Activated CD4-positive, alpha-beta memory T cell treated with anti-CD3 and anti-CD28 coated beads, Interleukin-2, amount 10 ng/mL, durations not matched to agents 7 days and 5 days (primary cell): Measurements from ENCODE around the gene FAM20C. TPM values are rescaled to one million over a fixed set of nuclear protein-coding genes. Genes with fewer than 3 reads are reported as not detected.

Experiments used
- CTCF ChIA-PET: fragments of 350-600 bp; sonication (Branson Sonifier 250); formaldehyde crosslinking; loops from one replicate; lab custom pipeline; 2021; ENCODE audit warnings: antibody characterized with exemption, inconsistent platforms; lab: Charles Lee
- POLR2A ChIA-PET: fragments of 350-600 bp; sonication (Branson Sonifier 250); formaldehyde crosslinking; loops from one replicate; lab custom pipeline; 2021; ENCODE audit warnings: antibody characterized with exemption; lab: Charles Lee
- DNase-seq: peaks from one replicate; pipeline ENCODE4 v3.0.0-alpha.2; 2020
- H3K27ac Mint-ChIP-seq: one replicate; pipeline ENCODE4 v1.8.0; 2021; ENCODE audit warnings: mild to moderate bottlenecking, mixed read lengths
- H3K27me3 Mint-ChIP-seq: one replicate; pipeline ENCODE4 v1.8.0; 2021; ENCODE audit warnings: mixed read lengths
- H3K36me3 Mint-ChIP-seq: one replicate; pipeline ENCODE4 v1.8.0; 2021; ENCODE audit warnings: low read depth, mixed read lengths
- H3K4me1 Mint-ChIP-seq: one replicate; pipeline ENCODE4 v1.8.0; 2021; ENCODE audit warnings: mixed read lengths
- H3K4me3 Mint-ChIP-seq: one replicate; pipeline ENCODE4 v1.8.0; 2021; ENCODE audit warnings: mild to moderate bottlenecking, mixed read lengths
- H3K9me3 Mint-ChIP-seq: one replicate; pipeline ENCODE4 v1.8.0; 2021; ENCODE audit warnings: mixed read lengths
- total RNA-seq, 2 experiments: library from RNA; stranded (reverse); gene quantifications; one replicate each; pipeline ENCODE4 v1.2.3, GENCODE V29; 2021

Gene FAM20C
- total RNA-seq, 2 experiments from 2014 or later, result 0.13 TPM; not detected in 1

DNA sequence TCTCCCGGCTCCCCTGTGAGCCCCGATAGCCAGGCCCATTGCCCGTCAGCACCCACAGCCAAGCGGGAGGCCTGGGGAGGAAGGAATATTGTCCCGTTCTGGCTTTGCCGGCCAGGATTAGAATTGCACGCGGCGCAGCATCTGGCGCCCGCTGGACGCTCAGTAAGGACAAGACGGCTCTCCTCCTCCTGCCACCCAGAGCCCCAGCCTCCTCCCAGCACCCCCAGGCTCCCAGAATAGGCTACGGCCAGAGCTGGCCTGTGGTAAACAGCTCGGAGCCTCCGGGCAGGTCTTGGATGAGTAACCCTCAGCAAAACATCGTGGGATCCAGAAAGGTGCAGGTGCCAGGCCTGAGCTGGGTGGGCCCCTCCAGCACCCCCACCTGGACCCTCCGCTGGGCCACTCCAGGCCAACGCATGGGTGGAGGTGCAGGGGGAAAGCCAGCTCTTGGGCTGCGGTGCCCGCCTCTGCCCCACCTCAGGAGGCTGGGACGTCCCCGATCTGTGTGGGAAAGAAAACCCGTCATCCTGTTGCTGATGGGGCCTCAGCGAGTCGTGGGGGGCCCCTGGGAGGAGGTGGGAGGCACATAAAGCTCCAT is 5.8 kb upstream of the FAM20C start:
- no peak for DNase-seq
- H3K36me3 Mint-ChIP-seq, result no peaks in the 10 kb centered on the region
- POLR2A ChIA-PET, result no interaction called here
- peaks cover 18% of the 10 kb centered on the region for H3K27me3 Mint-ChIP-seq
- no peak overlapping the region for H3K27ac Mint-ChIP-seq
- CTCF ChIA-PET, result no interaction called here
- no peaks in the 10 kb centered on the region for H3K9me3 Mint-ChIP-seq
- H3K4me3 Mint-ChIP-seq, result no peak overlapping the region
- H3K4me1 Mint-ChIP-seq, result peaks cover 2% of the 10 kb centered on the region

DNA sequence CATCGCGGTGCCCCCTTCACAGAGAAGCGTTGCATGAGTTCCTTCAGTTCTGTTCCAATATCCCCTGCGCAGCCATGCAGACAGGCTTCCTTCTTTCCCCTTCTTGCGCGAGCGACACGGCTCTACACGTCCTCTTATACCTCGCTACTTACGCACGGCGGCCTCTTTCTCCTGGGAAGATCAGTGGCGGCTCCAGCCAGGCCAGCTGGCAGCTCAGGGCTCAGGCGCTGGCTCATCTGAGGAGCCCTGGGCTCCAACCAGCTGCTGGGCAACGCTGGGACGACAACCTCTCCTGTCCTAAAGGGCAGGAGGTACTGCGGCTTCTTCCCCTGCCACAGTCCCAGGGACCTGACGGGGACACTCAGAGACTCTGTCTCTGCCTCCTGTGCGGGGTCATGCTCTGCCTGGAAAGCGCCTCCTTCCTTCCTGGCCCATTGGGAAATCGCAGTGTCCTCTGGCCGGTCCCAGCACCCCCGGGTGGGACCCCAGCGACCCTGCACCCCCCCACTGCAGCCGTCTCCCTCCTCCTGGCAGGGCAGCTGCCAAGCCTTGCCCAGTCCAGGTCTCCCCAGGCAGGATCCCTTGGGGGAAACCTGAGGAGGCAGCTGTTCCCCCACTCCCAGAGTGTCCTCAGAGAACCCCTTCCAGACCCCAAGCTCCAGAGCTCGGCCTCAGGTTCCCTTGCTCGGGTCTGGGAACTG is 5.0 kb upstream of the FAM20C start:
- Mint-ChIP-seq H3K4me3 (no peak overlapping the region), H3K27me3 (peaks cover 19% of the 10 kb centered on the region), H3K9me3 (no peaks in the 10 kb centered on the region), H3K4me1 (peaks cover 2% of the 10 kb centered on the region), H3K36me3 (no peaks in the 10 kb centered on the region), H3K27ac (no peak overlapping the region)
- CTCF ChIA-PET, result no interaction called here
- POLR2A ChIA-PET, result no interaction called here
- no peak for DNase-seq

DNA sequence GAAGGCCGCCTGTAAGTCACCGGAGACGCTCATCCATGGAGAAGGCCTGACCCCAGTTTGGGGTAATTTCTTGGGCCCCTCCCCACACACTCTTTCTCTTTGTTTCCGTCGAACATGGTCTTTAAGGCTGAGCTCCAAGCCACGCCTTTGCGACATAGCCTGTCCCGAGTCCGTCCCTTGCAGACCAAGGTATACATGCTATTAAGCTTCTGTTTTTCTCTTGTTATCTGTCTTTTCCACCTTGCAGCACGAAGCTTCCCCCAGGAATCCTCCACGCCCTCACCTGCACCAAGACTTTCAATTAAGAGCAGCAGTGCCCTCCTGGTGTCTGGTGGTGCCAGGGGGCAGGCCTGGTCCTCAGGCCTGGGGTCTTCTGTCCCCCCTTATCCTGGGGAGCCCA is 4.2 kb upstream of the FAM20C start:
- H3K9me3 Mint-ChIP-seq, result no peaks in the 10 kb centered on the region
- H3K27ac Mint-ChIP-seq, result no peak overlapping the region
- ChIA-PET CTCF (no interaction called here), POLR2A (no interaction called here)
- H3K4me1 Mint-ChIP-seq, result peaks cover 2% of the 10 kb centered on the region
- no peak for DNase-seq
- H3K36me3 Mint-ChIP-seq, result no peaks in the 10 kb centered on the region
- no peak overlapping the region for H3K4me3 Mint-ChIP-seq
- peaks cover 19% of the 10 kb centered on the region for H3K27me3 Mint-ChIP-seq

DNA sequence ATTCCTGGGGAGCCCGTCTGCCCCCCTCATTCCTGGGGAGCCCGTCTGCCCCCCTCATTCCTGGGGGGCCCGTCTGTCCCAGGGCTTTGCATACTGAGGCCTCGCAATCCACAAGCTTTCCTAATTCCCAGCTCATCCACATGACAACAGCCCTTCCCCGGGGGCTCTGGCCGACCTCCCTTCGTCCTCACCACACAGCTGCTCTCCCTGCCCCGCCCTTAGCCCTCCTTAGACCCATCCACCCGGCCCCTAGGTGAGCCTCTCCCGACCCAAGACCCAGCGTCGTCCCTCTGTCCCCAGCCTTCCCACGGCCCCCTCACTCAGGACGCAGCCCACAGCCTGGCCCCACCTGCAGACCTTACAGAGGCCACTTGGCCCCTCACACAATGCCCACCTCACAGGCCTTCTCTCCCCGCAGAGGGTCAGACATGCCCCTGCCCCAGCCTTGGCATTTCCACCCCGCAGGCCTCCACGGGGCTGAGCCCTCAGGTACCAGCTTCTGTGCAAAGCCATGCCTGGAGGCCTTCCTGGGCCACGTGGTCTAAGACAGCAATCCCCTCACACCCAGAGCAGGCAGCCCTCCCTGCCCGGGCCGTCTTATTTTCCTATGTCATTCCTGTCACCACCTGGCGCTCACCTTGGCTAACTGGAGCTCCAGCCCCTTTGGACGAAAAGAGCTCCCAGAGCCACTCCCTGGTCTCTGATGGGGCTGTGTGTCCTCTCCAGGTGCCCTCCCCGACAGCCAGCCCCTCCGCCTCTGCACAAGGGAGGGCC is 3.5 kb upstream of the FAM20C start:
- Mint-ChIP-seq H3K9me3 (no peaks in the 10 kb centered on the region), H3K4me3 (no peak overlapping the region), H3K36me3 (no peaks in the 10 kb centered on the region), H3K27ac (no peak overlapping the region), H3K27me3 (peaks cover 23% of the 10 kb centered on the region), H3K4me1 (peaks cover 2% of the 10 kb centered on the region)
- ChIA-PET CTCF (no interaction called here), POLR2A (no interaction called here)
- no peak for DNase-seq

DNA sequence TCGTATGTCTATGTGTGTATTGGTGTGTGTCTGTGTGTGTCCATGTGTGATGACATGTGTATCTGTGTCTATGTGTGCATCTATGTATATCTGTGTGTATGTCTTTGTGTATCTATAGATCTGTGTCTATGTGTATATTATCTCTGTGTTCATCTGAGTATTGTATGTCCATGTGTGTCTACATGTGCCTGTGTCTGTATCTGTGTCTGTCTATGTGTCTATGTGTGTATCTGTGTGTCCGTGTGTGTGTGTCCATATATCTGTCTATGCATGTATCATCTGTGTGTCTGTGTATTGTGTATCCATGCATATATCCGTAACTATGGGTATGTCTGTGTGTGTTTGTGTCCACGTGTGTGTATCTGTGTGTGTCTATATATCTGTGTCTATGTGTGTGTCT is 2.7 kb upstream of the FAM20C start:
- DNase-seq, result no peak
- Mint-ChIP-seq H3K4me1 (peaks cover 2% of the 10 kb centered on the region), H3K4me3 (no peak overlapping the region), H3K9me3 (no peaks in the 10 kb centered on the region), H3K36me3 (no peaks in the 10 kb centered on the region), H3K27me3 (peaks cover 32% of the 10 kb centered on the region), H3K27ac (no peak overlapping the region)
- POLR2A ChIA-PET, result no interaction called here
- CTCF ChIA-PET, result no interaction called here

DNA sequence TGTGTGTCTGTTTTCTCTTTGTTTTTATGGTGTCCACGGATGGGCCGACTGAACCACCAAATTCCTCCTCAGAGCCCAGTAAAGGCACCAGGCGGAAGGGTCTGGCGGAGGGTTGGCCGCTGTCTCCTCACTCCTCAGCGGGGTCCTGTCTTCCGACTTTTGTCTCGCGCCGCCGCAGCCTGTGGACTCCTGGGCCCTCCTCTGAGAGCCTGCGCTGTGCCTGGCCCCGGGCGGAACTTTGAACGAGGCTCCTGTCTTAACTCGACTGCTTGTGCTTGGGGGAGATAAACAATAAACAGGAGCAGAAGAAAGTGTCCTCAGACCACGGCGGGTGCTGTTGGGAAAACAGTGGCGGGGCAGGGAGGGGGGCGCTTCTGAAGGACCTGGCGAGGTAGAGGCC is 2.2 kb upstream of the FAM20C start:
- Mint-ChIP-seq H3K27me3 (peaks cover 36% of the 10 kb centered on the region), H3K27ac (no peak overlapping the region), H3K4me1 (peaks cover 2% of the 10 kb centered on the region), H3K9me3 (no peaks in the 10 kb centered on the region), H3K4me3 (no peak overlapping the region), H3K36me3 (no peaks in the 10 kb centered on the region)
- CTCF ChIA-PET, result no interaction called here
- DNase-seq, result no peak
- POLR2A ChIA-PET, result no interaction called here

DNA sequence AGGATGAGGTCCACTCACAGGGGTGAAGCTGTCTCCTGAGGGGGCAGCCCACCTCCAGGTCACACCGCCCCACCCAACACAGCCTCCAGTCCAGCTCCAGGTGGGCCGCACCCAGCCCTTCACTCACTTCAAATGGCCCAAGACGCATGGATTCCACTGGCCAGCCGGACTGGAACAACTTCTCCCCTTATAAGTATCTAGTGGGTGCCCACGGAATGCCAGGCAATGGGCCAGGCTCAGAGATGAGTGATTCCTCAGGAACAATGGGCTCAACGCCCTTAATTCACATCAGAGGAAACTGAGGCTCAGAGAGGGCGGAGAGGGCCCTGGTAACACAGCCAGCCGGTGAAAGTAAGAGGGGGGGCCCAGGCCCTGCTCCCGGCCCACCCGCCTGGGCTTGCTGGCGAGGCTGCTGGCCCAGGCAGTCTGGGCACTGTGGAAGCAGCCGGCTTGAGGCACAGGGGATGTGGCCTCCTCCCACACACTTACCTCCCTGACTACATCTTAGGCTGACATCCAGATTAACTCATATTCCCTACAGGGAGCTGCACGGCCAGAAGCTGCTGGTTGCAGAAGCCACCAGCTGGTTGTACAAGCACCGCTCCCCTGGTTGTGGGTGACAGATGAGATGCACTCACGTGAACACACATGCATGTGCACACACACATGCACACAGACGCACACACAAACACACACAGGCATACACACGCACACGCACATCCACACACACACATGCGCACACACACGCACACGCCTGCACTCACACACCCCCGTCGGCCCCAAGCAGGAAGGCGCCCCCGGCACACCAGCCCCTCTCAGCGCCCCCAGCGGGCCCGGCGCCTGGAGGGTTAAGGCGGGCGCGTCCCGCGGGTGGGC is 1.0 kb upstream of the FAM20C start:
- POLR2A ChIA-PET, result no interaction called here
- no peak for DNase-seq
- Mint-ChIP-seq H3K36me3 (no peaks in the 10 kb centered on the region), H3K27ac (no peak overlapping the region), H3K4me3 (peak overlapping the region; percentile 43), H3K27me3 (peaks cover 45% of the 10 kb centered on the region), H3K9me3 (no peaks in the 10 kb centered on the region), H3K4me1 (peaks cover 2% of the 10 kb centered on the region)
- CTCF ChIA-PET, result no interaction called here

DNA sequence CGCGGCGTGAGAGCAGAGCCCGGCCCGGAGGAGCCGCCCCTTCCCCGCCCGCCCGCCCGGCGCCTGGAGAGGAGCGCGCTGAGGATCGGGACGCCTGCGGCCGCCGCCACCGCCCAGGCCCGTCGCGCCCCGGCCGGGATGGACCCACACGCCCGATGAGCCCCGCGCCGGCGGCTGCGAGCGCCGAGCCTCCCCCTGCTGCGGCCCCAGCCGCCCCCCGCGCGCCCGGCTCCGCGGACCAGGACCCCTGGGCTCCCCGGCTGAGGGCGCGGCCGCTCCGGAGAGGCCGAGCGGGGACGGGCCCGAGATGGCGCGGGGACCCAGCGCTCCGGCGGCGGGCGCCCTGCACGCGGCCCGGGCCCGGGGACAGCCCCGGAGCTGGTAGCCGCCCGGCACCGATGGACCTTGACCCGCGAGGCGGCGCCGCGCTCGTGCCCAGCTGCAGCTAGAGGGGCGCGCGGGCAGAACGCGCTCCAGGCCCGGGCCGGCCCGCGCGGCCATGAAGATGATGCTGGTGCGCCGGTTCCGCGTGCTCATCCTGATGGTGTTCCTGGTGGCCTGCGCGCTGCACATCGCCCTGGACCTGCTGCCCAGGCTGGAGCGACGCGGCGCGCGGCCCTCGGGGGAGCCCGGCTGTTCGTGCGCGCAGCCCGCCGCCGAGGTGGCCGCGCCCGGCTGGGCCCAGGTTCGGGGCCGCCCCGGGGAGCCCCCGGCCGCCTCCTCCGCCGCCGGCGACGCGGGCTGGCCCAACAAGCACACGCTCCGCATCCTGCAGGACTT is 520 bp downstream of the FAM20C start:
- Mint-ChIP-seq H3K9me3 (no peaks in the 10 kb centered on the region), H3K4me1 (peaks cover 2% of the 10 kb centered on the region)

DNA sequence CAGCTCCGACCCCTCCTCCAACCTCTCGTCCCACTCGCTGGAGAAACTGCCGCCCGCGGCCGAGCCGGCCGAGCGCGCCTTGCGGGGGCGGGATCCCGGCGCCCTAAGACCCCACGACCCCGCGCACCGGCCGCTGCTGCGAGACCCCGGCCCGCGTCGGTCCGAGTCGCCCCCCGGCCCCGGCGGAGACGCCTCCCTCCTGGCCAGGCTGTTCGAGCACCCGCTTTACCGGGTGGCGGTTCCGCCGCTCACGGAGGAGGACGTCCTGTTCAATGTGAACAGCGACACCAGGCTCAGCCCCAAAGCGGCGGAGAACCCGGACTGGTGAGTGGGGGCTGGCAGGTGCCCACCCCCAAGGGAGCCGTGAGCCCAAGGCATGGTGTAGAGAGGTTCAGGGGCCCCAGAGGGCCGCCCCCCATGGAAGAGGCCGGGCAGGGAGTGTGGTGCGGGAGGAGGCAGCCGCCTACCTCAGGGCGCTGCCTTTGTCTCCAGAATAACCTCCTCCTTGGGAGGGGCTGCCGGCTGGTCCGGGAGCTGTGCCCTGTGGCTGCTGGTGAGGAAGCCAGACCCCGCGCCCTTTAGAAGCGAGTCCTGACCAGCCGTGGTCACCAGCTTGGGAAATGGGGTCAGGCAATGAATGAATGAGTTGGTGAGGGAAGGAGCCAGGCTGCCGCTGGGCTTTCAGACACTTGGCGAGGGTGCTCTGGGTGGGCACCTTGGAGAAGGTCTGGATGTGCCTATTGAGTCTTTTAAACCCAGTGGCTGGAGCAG is 1.3 kb downstream of the FAM20C start:
- H3K36me3 Mint-ChIP-seq, result no peaks in the 10 kb centered on the region
- no peak overlapping the region for H3K27ac Mint-ChIP-seq
- H3K9me3 Mint-ChIP-seq, result no peaks in the 10 kb centered on the region
- CTCF ChIA-PET, result no interaction called here
- peaks cover 45% of the 10 kb centered on the region for H3K27me3 Mint-ChIP-seq
- H3K4me3 Mint-ChIP-seq, result no peak overlapping the region
- peaks cover 2% of the 10 kb centered on the region for H3K4me1 Mint-ChIP-seq
- POLR2A ChIA-PET, result no interaction called here
- DNase-seq, result no peak

More for the DNA sequence above, 520 bp downstream of the FAM20C start:
- ChIA-PET CTCF (no interaction called here), POLR2A (no interaction called here)
- peaks cover 45% of the 10 kb centered on the region for H3K27me3 Mint-ChIP-seq
- no peak overlapping the region for H3K4me3 Mint-ChIP-seq
- DNase-seq, result no peak
- no peaks in the 10 kb centered on the region for H3K36me3 Mint-ChIP-seq
- H3K27ac Mint-ChIP-seq, result no peak overlapping the region

DNA sequence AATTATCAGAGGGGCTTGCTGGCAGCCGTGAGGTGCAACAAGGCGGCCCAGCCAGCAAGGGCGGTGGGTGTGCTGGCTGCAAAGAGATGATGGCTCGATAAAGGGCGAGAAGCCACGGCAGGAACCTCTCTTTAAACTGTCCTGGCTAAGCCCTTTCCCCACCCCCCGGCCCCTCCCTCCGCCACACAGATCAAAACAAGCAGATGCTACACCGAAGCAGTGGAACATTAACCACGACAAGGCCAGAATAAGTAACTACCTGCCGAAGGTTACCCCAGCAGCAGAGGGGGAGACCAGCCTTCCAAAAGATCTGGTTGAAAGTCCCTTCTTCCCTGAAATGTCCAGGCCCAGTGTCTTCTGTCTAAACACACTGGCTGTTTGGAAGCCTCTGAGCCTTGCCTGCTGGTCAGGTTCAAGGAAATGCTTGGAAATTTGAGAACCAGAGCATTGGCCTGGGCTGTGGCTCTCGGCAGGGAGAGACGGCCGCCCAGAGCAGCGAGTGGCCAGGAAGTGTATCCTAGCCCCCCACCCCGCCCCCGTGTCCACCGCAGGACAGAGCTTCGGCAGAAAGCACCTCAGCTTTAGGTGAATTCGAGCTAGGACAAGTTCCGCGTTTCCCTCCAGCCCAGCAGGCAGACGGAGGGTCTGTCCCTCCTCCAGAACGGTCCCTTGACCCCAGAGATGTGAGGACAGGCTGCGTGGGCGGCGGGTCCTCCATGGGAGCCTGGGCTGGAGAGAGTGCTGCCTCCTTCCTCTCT is 2.1 kb downstream of the FAM20C start:
- Mint-ChIP-seq H3K36me3 (no peaks in the 10 kb centered on the region), H3K27me3 (peaks cover 44% of the 10 kb centered on the region), H3K4me1 (peaks cover 2% of the 10 kb centered on the region), H3K9me3 (no peaks in the 10 kb centered on the region), H3K27ac (no peak overlapping the region), H3K4me3 (no peak overlapping the region)
- DNase-seq, result no peak
- ChIA-PET POLR2A (no interaction called here), CTCF (no interaction called here)

DNA sequence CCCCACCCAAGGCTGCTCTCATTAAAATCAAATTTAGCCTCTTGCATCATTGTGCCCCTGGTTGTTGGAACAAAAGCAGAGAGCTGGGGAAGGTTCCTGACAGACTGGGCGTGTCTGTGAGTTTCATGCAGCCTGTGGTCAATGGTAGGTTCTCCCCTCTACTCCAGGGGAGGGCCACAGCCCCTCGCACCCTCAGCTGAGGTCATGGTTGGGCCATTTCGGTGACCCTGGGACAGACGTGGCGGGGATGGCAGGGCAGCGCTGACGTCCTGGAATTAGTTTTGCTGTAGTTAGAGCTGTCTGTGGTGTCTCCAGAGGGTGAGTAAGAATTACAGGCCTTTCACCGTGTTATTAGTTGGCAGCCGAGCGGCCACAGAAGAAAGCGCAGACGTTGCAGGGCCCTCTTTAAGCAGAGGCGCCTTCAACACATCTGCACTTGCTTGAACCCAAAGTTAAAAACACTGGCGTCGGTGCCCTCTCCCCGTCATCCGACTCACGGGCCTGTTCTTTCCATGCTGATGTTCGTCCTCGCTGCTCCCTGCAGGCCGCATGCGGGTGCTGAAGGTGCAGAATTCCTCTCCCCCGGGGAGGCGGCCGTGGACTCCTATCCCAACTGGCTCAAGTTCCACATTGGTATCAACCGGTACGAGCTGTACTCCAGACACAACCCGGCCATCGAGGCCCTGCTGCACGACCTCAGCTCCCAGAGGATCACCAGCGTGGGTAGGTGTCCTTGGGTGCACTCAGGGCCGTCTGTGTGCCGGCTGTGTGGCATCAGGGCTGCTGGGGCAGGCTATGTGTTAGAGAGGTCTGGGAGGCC is 2.8 kb downstream of the FAM20C start:
- DNase-seq, result no peak
- H3K4me3 Mint-ChIP-seq, result no peak overlapping the region
- peaks cover 36% of the 10 kb centered on the region for H3K27me3 Mint-ChIP-seq
- no peaks in the 10 kb centered on the region for H3K36me3 Mint-ChIP-seq
- peaks cover 2% of the 10 kb centered on the region for H3K4me1 Mint-ChIP-seq
- H3K27ac Mint-ChIP-seq, result no peak overlapping the region
- CTCF ChIA-PET, result no interaction called here
- POLR2A ChIA-PET, result no interaction called here
- no peaks in the 10 kb centered on the region for H3K9me3 Mint-ChIP-seq
